ENCODE data around the gene GRIK1.

GRIK1 gene

GRCh38 chr21:29655577-29655976, 284.2 kb downstream of the GRIK1 start:
- H3K18ac ChIP-seq (ENCODE audit: low read depth in 1 of 2, low read length in 2 of 2) = no peak overlapping the region
- no peak overlapping the region for H3K14ac ChIP-seq (ENCODE audit: low read length in 2 of 2)
- no peak overlapping the region for H3K23ac ChIP-seq (ENCODE audit: low read length in 2 of 2)
- 85% methylated on average over 6 of the region's 6 CpGs for WGBS
- H2BK12ac ChIP-seq (ENCODE audit: low read length in 2 of 2) = no peak overlapping the region
- no peak overlapping the region for H2AFZ ChIP-seq (ENCODE audit: low read depth, low read length)
- no peak overlapping the region for H2BK5ac ChIP-seq (ENCODE audit: low read depth, low read length, poor library complexity, severe bottlenecking)
- DNase-seq = no peak
- H3K4me2 ChIP-seq (ENCODE audit: low read length, poor library complexity, severe bottlenecking) = no peak overlapping the region
- no peaks in the 10 kb centered on the region for H3K27me3 ChIP-seq (ENCODE audit: control insufficient read depth in 1 of 2, insufficient read depth in 1 of 2, low read length in 2 of 2)
- H2AK5ac ChIP-seq (ENCODE audit: low read length, severe bottlenecking) = no peak overlapping the region
- no peak overlapping the region for H2BK15ac ChIP-seq (ENCODE audit: low read depth, poor library complexity, severe bottlenecking)
- H3K4ac ChIP-seq (ENCODE audit: low read depth in 1 of 2, low read length in 2 of 2) = no peak overlapping the region
- H2BK120ac ChIP-seq (ENCODE audit: low read depth, low read length) = no peak overlapping the region
- H4K91ac ChIP-seq (ENCODE audit: low read length) = no peak overlapping the region
- H3K9ac ChIP-seq (ENCODE audit: low read length) = no peak overlapping the region
- H3K79me1 ChIP-seq (replicated peaks; ENCODE audit: low read length, poor library complexity, severe bottlenecking) = no peaks in the 10 kb centered on the region
- no peak overlapping the region for H4K8ac ChIP-seq (ENCODE audit: low read length)
- no peak overlapping the region for H3K27ac ChIP-seq (ENCODE audit: low read length, poor library complexity, severe bottlenecking)
- H3K9me3 ChIP-seq (ENCODE audit: control insufficient read depth, low read length) = no peaks in the 10 kb centered on the region
- H3K36me3 ChIP-seq (ENCODE audit: control insufficient read depth in 1 of 2, insufficient read depth in 2 of 2, low read depth in 1 of 2, low read length in 2 of 2) = no peaks in the 10 kb centered on the region
- no peak overlapping the region for H3K4me3 ChIP-seq (ENCODE audit: insufficient read depth in 1 of 2, low read depth in 1 of 2, low read length in 2 of 2)
- no peaks in the 10 kb centered on the region for H3K4me1 ChIP-seq (ENCODE audit: control insufficient read depth, insufficient read depth, low read depth, low read length)

GRCh38 chr21:29654855-29655254, 284.9 kb downstream of the GRIK1 start:
- Histone ChIP-seq H3K79me1 (replicated peaks; ENCODE audit: low read length, poor library complexity, severe bottlenecking) (no peaks in the 10 kb centered on the region), H3K14ac (ENCODE audit: low read length in 2 of 2) (no peak overlapping the region), H3K4me2 (ENCODE audit: low read length, poor library complexity, severe bottlenecking) (no peak overlapping the region), H3K18ac (ENCODE audit: low read depth in 1 of 2, low read length in 2 of 2) (no peak overlapping the region), H2BK5ac (ENCODE audit: low read depth, low read length, poor library complexity, severe bottlenecking) (no peak overlapping the region), H3K36me3 (ENCODE audit: control insufficient read depth in 1 of 2, insufficient read depth in 2 of 2, low read depth in 1 of 2, low read length in 2 of 2) (no peaks in the 10 kb centered on the region), H2BK12ac (ENCODE audit: low read length in 2 of 2) (no peak overlapping the region), H2AK5ac (ENCODE audit: low read length, severe bottlenecking) (no peak overlapping the region), H3K9me3 (ENCODE audit: control insufficient read depth, low read length) (no peaks in the 10 kb centered on the region), H3K4me1 (ENCODE audit: control insufficient read depth, insufficient read depth, low read depth, low read length) (no peaks in the 10 kb centered on the region), H2BK15ac (ENCODE audit: low read depth, poor library complexity, severe bottlenecking) (no peak overlapping the region), H3K23ac (ENCODE audit: low read length in 2 of 2) (no peak overlapping the region), H3K27ac (ENCODE audit: low read length, poor library complexity, severe bottlenecking) (no peak overlapping the region), H3K4ac (ENCODE audit: low read depth in 1 of 2, low read length in 2 of 2) (no peak overlapping the region), H3K27me3 (ENCODE audit: control insufficient read depth in 1 of 2, insufficient read depth in 1 of 2, low read length in 2 of 2) (no peaks in the 10 kb centered on the region), H2AFZ (ENCODE audit: low read depth, low read length) (no peak overlapping the region), H3K4me3 (ENCODE audit: insufficient read depth in 1 of 2, low read depth in 1 of 2, low read length in 2 of 2) (no peak overlapping the region), H3K9ac (ENCODE audit: low read length) (no peak overlapping the region), H4K8ac (ENCODE audit: low read length) (no peak overlapping the region), H2BK120ac (ENCODE audit: low read depth, low read length) (no peak overlapping the region), H4K91ac (ENCODE audit: low read length) (no peak overlapping the region)
- DNase-seq = no peak
- WGBS = 100% methylated on average over 3 of the region's 3 CpGs

GRCh38 chr21:29654203-29654602, 285.6 kb downstream of the GRIK1 start:
- Histone ChIP-seq H3K4me3 (ENCODE audit: insufficient read depth in 1 of 2, low read depth in 1 of 2, low read length in 2 of 2) (no peak overlapping the region), H3K4me2 (ENCODE audit: low read length, poor library complexity, severe bottlenecking) (no peak overlapping the region), H2BK12ac (ENCODE audit: low read length in 2 of 2) (no peak overlapping the region), H2BK120ac (ENCODE audit: low read depth, low read length) (no peak overlapping the region), H4K91ac (ENCODE audit: low read length) (no peak overlapping the region), H3K4ac (ENCODE audit: low read depth in 1 of 2, low read length in 2 of 2) (no peak overlapping the region), H3K27me3 (ENCODE audit: control insufficient read depth in 1 of 2, insufficient read depth in 1 of 2, low read length in 2 of 2) (no peaks in the 10 kb centered on the region), H3K36me3 (ENCODE audit: control insufficient read depth in 1 of 2, insufficient read depth in 2 of 2, low read depth in 1 of 2, low read length in 2 of 2) (no peaks in the 10 kb centered on the region), H3K9me3 (ENCODE audit: control insufficient read depth, low read length) (no peaks in the 10 kb centered on the region), H3K4me1 (ENCODE audit: control insufficient read depth, insufficient read depth, low read depth, low read length) (peaks cover 2% of the 10 kb centered on the region), H3K14ac (ENCODE audit: low read length in 2 of 2) (no peak overlapping the region), H3K9ac (ENCODE audit: low read length) (no peak overlapping the region), H2BK15ac (ENCODE audit: low read depth, poor library complexity, severe bottlenecking) (no peak overlapping the region), H3K79me1 (replicated peaks; ENCODE audit: low read length, poor library complexity, severe bottlenecking) (no peaks in the 10 kb centered on the region), H3K23ac (ENCODE audit: low read length in 2 of 2) (no peak overlapping the region), H2AK5ac (ENCODE audit: low read length, severe bottlenecking) (no peak overlapping the region), H3K18ac (ENCODE audit: low read depth in 1 of 2, low read length in 2 of 2) (no peak overlapping the region), H4K8ac (ENCODE audit: low read length) (no peak overlapping the region), H3K27ac (ENCODE audit: low read length, poor library complexity, severe bottlenecking) (no peak overlapping the region), H2AFZ (ENCODE audit: low read depth, low read length) (no peak overlapping the region), H2BK5ac (ENCODE audit: low read depth, low read length, poor library complexity, severe bottlenecking) (no peak overlapping the region)
- DNase-seq = no peak

- 85% methylated on average over 6 of the region's 6 CpGs for WGBS
- DNase-seq = no peak
- H2AK5ac ChIP-seq (ENCODE audit: low read length, severe bottlenecking) = no peak overlapping the region
- H2BK15ac ChIP-seq (ENCODE audit: low read depth, poor library complexity, severe bottlenecking) = no peak overlapping the region
- H4K91ac ChIP-seq (ENCODE audit: low read length) = no peak overlapping the region
- no peaks in the 10 kb centered on the region for H3K27me3 ChIP-seq (ENCODE audit: control insufficient read depth in 1 of 2, insufficient read depth in 1 of 2, low read length in 2 of 2)
- no peak overlapping the region for H3K4me2 ChIP-seq (ENCODE audit: low read length, poor library complexity, severe bottlenecking)
- H3K36me3 ChIP-seq (ENCODE audit: control insufficient read depth in 1 of 2, insufficient read depth in 2 of 2, low read depth in 1 of 2, low read length in 2 of 2) = no peaks in the 10 kb centered on the region
- H3K4ac ChIP-seq (ENCODE audit: low read depth in 1 of 2, low read length in 2 of 2) = no peak overlapping the region
- no peak overlapping the region for H2AFZ ChIP-seq (ENCODE audit: low read depth, low read length)
- no peaks in the 10 kb centered on the region for H3K9me3 ChIP-seq (ENCODE audit: control insufficient read depth, low read length)
- H2BK5ac ChIP-seq (ENCODE audit: low read depth, low read length, poor library complexity, severe bottlenecking) = no peak overlapping the region
- H3K4me3 ChIP-seq (ENCODE audit: insufficient read depth in 1 of 2, low read depth in 1 of 2, low read length in 2 of 2) = no peak overlapping the region
- H3K9ac ChIP-seq (ENCODE audit: low read length) = no peak overlapping the region
- H3K4me1 ChIP-seq (ENCODE audit: control insufficient read depth, insufficient read depth, low read depth, low read length) = peaks cover 2% of the 10 kb centered on the region
- no peak overlapping the region for H3K18ac ChIP-seq (ENCODE audit: low read depth in 1 of 2, low read length in 2 of 2)
- H3K79me1 ChIP-seq (replicated peaks; ENCODE audit: low read length, poor library complexity, severe bottlenecking) = no peaks in the 10 kb centered on the region
- H3K14ac ChIP-seq (ENCODE audit: low read length in 2 of 2) = no peak overlapping the region
- no peak overlapping the region for H3K27ac ChIP-seq (ENCODE audit: low read length, poor library complexity, severe bottlenecking)
- H3K23ac ChIP-seq (ENCODE audit: low read length in 2 of 2) = no peak overlapping the region
- no peak overlapping the region for H2BK120ac ChIP-seq (ENCODE audit: low read depth, low read length)
- H2BK12ac ChIP-seq (ENCODE audit: low read length in 2 of 2) = no peak overlapping the region
- no peak overlapping the region for H4K8ac ChIP-seq (ENCODE audit: low read length)
Measured at GRCh38 chr21:29650523-29651022, 289.2 kb downstream of the GRIK1 start.

Data from mesenchymal stem cell (in vitro differentiated cells and primary cell).